Heart left ventricle (tissue), 13 donors: ENCODE measurements around the gene GNAQ.

ENCODE experiments used
- CTCF ChIP-seq, 12 donors: fragments of 200-600 bp; sonication (generic) in 4 of 12; IDR thresholded peaks; one replicate each; pipeline versions ENCODE4 v1.5.0 to v1.8.0; 2018 to 2022; ENCODE audit warnings: antibody characterized with exemption in 12 of 12, mild to moderate bottlenecking in 5 of 12
- POLR2A ChIP-seq, 2 donors: fragments of 450-650 bp; IDR thresholded peaks; one replicate each; pipeline ENCODE4 v1.6.1; 2017; ENCODE audit warnings: antibody characterized with exemption in 2 of 2, mild to moderate bottlenecking in 2 of 2, moderate library complexity in 2 of 2
- donor health status: ischemic (EF 13 %, LVEDD 7.1; RV severe dilation, severe dysfunction).
- donor health status: DM: no; HTN: yes; CAD: no.
- donor health status: DM: no; HTN: no; CAD: no.
- donor health status: ischemic (EF 25% LVEDD 6.9; RV normal size, moderate dysfunction).
- donor health status: ischemic (EF 25% LVEDD 5.7; RV mildly dilated, moderate dysfunction).
- donor health status: ischemic (EF 35%, LVEDD 5.7; RV mildly dilated, moderate dysfunction).
- donor health status: nonischemic (EF 11% LVEDD 7.7; RV severe dilation, severe dysfunction).
- donor health status: DM: yes; HTN: yes; CAD: no.
- donor health status: PGD.
- donor health status: ischemic (EF 29% LVEDD 5.4; RV normal size, mild dysfunction).
- donor health status: nonischemic (EF 23%, LVEDD 6.1; RV moderate dilation, normal function).

DNA sequence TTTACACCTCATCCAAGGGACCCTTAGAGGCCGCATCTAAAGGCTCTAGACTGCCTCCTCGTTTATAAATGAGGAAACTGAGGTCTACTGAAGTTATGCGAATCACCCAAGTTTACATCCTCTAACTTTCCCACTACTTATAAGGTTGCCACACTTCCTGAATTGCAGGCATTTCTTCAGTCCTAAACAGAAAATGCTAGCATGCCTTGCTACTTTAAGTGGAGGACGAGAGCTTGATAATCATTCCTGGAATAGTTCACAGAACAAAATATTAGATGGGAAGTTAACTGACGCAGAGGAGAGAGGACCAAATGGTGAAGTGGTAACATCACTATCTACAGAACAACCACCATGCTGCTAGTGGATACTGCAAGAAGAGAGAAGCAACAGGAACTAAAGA, 85.8 kb downstream of the GNAQ start:
- TF ChIP-seq POLR2A (IDR thresholded peaks at IDR 0.05), result no peak
- TF ChIP-seq CTCF (IDR thresholded peaks at IDR 0.05), result no peak
